GM12892 (cell line): ENCODE results near the gene APOBEC3B.

ENCODE experiments used
- DNase-seq: peaks from one replicate; pipeline ENCODE4 v3.0.0; 2011; ENCODE audit not compliant: insufficient read length
- FAIRE-seq: peaks from 2 replicates; lab custom pipeline; 2011; peaks lifted over from hg19 to GRCh38; lab: Jason Lieb, UNC
- POLR2A ChIP-seq: IDR thresholded peaks from 2 replicates; pipeline ENCODE4 v1.6.1; 2011; ENCODE audit warnings: low read depth, low read length, control low read depth
- POLR2AphosphoS5 ChIP-seq: IDR thresholded peaks from 2 replicates; pipeline ENCODE4 v1.6.1; 2011; ENCODE audit warnings: low read depth, low read length, control low read depth
- TAF1 ChIP-seq: IDR thresholded peaks from 2 replicates; pipeline ENCODE4 v1.6.1; 2011; ENCODE audit warnings: low read depth, mild to moderate bottlenecking, control low read depth, low read length, borderline replicate concordance

The APOBEC3B gene

GRCh38 chr22:38963872-38964271, 18.3 kb upstream of the APOBEC3B start:
- FAIRE-seq (no peak), DNase-seq (no peak)
- TF ChIP-seq POLR2AphosphoS5 (no peak), POLR2A (no peak), TAF1 (no peak)

GRCh38 chr22:38964306-38964705, 17.8 kb upstream of the APOBEC3B start:
- DNase-seq (no peak), FAIRE-seq (no peak)
- TF ChIP-seq POLR2AphosphoS5: no peak
- TF ChIP-seq POLR2A: no peak
- no peak for TF ChIP-seq TAF1

GRCh38 chr22:38964989-38965388, 17.2 kb upstream of the APOBEC3B start:
- TF ChIP-seq POLR2A: no peak
- no peak for TF ChIP-seq POLR2AphosphoS5
- no peak for TF ChIP-seq TAF1
- no peak for DNase-seq
- no peak for FAIRE-seq

- FAIRE-seq (no peak), DNase-seq (no peak)
These were observed 16.4 kb upstream of the APOBEC3B start for GRCh38 chr22:38965614-38966379.

GRCh38 chr22:38966380-38966702, 15.8 kb upstream of the APOBEC3B start:
- FAIRE-seq (no peak), DNase-seq (no peak)
- no peak for TF ChIP-seq POLR2A

More at GRCh38 chr22:38965614-38966379, 16.4 kb upstream of the APOBEC3B start:
- no peak for TF ChIP-seq POLR2AphosphoS5
- TF ChIP-seq POLR2A: no peak

GRCh38 chr22:38966942-38967341, 15.2 kb upstream of the APOBEC3B start:
- TF ChIP-seq POLR2A (no peak), TAF1 (no peak), POLR2AphosphoS5 (no peak)
- FAIRE-seq (no peak), DNase-seq (no peak)

- peak; percentile 94 for FAIRE-seq
- no peak for DNase-seq
- TF ChIP-seq TAF1: no peak
- no peak for TF ChIP-seq POLR2AphosphoS5
- no peak for TF ChIP-seq POLR2A
These were observed 14.4 kb upstream of the APOBEC3B start for GRCh38 chr22:38967451-38968450.

- TF ChIP-seq TAF1 (no peak), POLR2A (no peak), POLR2AphosphoS5 (no peak)
- DNase-seq: no peak
- no peak for FAIRE-seq
These were observed 13.3 kb upstream of the APOBEC3B start for GRCh38 chr22:38968801-38969200.

GRCh38 chr22:38970551-38970950, 11.6 kb upstream of the APOBEC3B start:
- peak; percentile 56 for FAIRE-seq
- TF ChIP-seq POLR2AphosphoS5 (no peak), TAF1 (no peak), POLR2A (no peak)
- no peak for DNase-seq

- DNase-seq: no peak
- no peak for FAIRE-seq
- TF ChIP-seq POLR2A (no peak), TAF1 (no peak), POLR2AphosphoS5 (no peak)
These were observed 10.9 kb upstream of the APOBEC3B start for GRCh38 chr22:38971202-38971601.

GRCh38 chr22:38971791-38972190, 10.4 kb upstream of the APOBEC3B start:
- no peak for FAIRE-seq
- TF ChIP-seq POLR2AphosphoS5 (no peak), POLR2A (no peak), TAF1 (no peak)

GRCh38 chr22:38972558-38972957, 9.6 kb upstream of the APOBEC3B start:
- FAIRE-seq (no peak), DNase-seq (no peak)
- TF ChIP-seq POLR2AphosphoS5 (no peak), POLR2A (no peak), TAF1 (no peak)

More at GRCh38 chr22:38971791-38972190, 10.4 kb upstream of the APOBEC3B start:
- no peak for DNase-seq
